Upper lobe of left lung (tissue), 4 donors: Measurements from ENCODE around the gene AAR2.

Experiments used
- EP300 ChIP-seq, 4 donors: sonication (generic); formaldehyde crosslinking; IDR thresholded peaks; one replicate each; pipeline ENCODE4 v1.5.1; 2017; ENCODE audit warnings: antibody characterized with exemption in 4 of 4, control low read depth in 2 of 4
- POLR2A ChIP-seq, 4 donors: fragments of 450-650 bp; IDR thresholded peaks; one replicate each; pipeline ENCODE4 v1.5.1; 2016 to 2017; ENCODE audit warnings: antibody characterized with exemption in 4 of 4, mild to moderate bottlenecking in 2 of 4
- POLR2AphosphoS5 ChIP-seq, 2 donors: sonication (generic); formaldehyde crosslinking; IDR thresholded peaks; one replicate each; pipeline ENCODE4 v1.5.1; 2017; ENCODE audit warnings: antibody characterized with exemption in 2 of 2
- TF ChIP-seq, protein P1 (sequence below), 6 experiments: fragments of 450-650 bp in 4 of 6; fragments of 200-600 bp in 2 of 6; sonication (generic) in 2 of 6; IDR thresholded peaks; one replicate each; pipeline ENCODE4 v1.5.1; 2016 to 2019; ENCODE audit warnings: antibody characterized with exemption in 6 of 6

- TF ChIP-seq, protein P1, sequence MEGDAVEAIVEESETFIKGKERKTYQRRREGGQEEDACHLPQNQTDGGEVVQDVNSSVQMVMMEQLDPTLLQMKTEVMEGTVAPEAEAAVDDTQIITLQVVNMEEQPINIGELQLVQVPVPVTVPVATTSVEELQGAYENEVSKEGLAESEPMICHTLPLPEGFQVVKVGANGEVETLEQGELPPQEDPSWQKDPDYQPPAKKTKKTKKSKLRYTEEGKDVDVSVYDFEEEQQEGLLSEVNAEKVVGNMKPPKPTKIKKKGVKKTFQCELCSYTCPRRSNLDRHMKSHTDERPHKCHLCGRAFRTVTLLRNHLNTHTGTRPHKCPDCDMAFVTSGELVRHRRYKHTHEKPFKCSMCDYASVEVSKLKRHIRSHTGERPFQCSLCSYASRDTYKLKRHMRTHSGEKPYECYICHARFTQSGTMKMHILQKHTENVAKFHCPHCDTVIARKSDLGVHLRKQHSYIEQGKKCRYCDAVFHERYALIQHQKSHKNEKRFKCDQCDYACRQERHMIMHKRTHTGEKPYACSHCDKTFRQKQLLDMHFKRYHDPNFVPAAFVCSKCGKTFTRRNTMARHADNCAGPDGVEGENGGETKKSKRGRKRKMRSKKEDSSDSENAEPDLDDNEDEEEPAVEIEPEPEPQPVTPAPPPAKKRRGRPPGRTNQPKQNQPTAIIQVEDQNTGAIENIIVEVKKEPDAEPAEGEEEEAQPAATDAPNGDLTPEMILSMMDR (IDR thresholded peaks at IDR 0.05): no peak
- TF ChIP-seq POLR2AphosphoS5 (IDR thresholded peaks at IDR 0.05): no peak
- no peak for TF ChIP-seq EP300 (IDR thresholded peaks at IDR 0.05)
- TF ChIP-seq POLR2A (IDR thresholded peaks at IDR 0.05): no peak
Measured at GRCh38 chr20:36279776-36280175, 43.5 kb downstream of the AAR2 start.
